Keratinocyte (primary cell): ENCODE data around the gene RGS9BP. TPM values are rescaled to one million over a fixed set of nuclear protein-coding genes. Genes with fewer than 3 reads are reported as not detected.

ENCODE experiments used
- DNase-seq: peaks from one replicate; pipeline ENCODE4 v3.0.0-alpha.2; 2011; ENCODE audit warnings: low read depth, missing footprints, low spot score
- FAIRE-seq: peaks from 2 replicates; lab custom pipeline; 2011; peaks lifted over from hg19 to GRCh38; lab: Jason Lieb, UNC
- H2AFZ ChIP-seq: 2 replicates; pipeline ENCODE4 v1.6.0; 2012; ENCODE audit warnings: low read length, control low read depth, inconsistent platforms; ENCODE audit not compliant: control insufficient read depth
- H3K27ac ChIP-seq: 2 replicates; pipeline ENCODE4 v1.5.1; 2011; ENCODE audit warnings: low read length; ENCODE audit not compliant: control insufficient read depth, insufficient read depth
- H3K27me3 ChIP-seq: 3 replicates; pipeline ENCODE4 v1.6.0; 2011; ENCODE audit warnings: low read length; ENCODE audit not compliant: control insufficient read depth, insufficient read depth; ENCODE audit errors: extremely low read depth
- H3K36me3 ChIP-seq, 2 experiments: 2 replicates in 1 of 2; 3 replicates in 1 of 2; pipeline ENCODE4 v1.5.1; 2011; ENCODE audit warnings: low read length in 2 of 2, mild to moderate bottlenecking in 1 of 2; ENCODE audit not compliant: control insufficient read depth in 2 of 2, insufficient read depth in 2 of 2; ENCODE audit errors: extremely low read depth in 1 of 2
- H3K4me1 ChIP-seq: 3 replicates; pipeline ENCODE4 v1.5.1; 2011; ENCODE audit warnings: low read length; ENCODE audit not compliant: control insufficient read depth, insufficient read depth; ENCODE audit errors: extremely low read depth
- H3K4me2 ChIP-seq: 3 replicates; pipeline ENCODE4 v1.6.0; 2011; ENCODE audit warnings: low read depth, low read length; ENCODE audit not compliant: control insufficient read depth, insufficient read depth; ENCODE audit errors: extremely low read depth
- H3K4me3 ChIP-seq, 3 experiments: fragments of 200-600 bp in 1 of 3; sonication (generic) in 1 of 3; 2 replicates in 2 of 3; 3 replicates in 1 of 3; pipeline ENCODE4 v1.5.1; 2011 to 2016; ENCODE audit warnings: low read length in 3 of 3, mild to moderate bottlenecking in 3 of 3, control low read depth in 2 of 3, inconsistent platforms in 1 of 3, low read depth in 1 of 3, mixed read lengths in 1 of 3, mixed run types in 1 of 3, moderate library complexity in 1 of 3; ENCODE audit not compliant: control insufficient read depth in 2 of 3, insufficient read depth in 2 of 3; ENCODE audit errors: extremely low read depth in 1 of 3
- H3K79me2 ChIP-seq: 2 replicates; pipeline ENCODE4 v1.6.0; 2012; ENCODE audit warnings: low read length; ENCODE audit not compliant: control insufficient read depth, insufficient read depth
- H3K9ac ChIP-seq: 3 replicates; pipeline ENCODE4 v1.6.0; 2011; ENCODE audit warnings: low read length; ENCODE audit not compliant: control insufficient read depth, insufficient read depth; ENCODE audit errors: extremely low read depth
- H3K9me1 ChIP-seq: 3 replicates; pipeline ENCODE4 v1.6.0; 2011; ENCODE audit warnings: low read length; ENCODE audit not compliant: control insufficient read depth, insufficient read depth; ENCODE audit errors: extremely low read depth
- H3K9me3 ChIP-seq: 2 replicates; pipeline ENCODE4 v1.5.1; 2012; ENCODE audit warnings: low read depth, low read length; ENCODE audit not compliant: control insufficient read depth
- H4K20me1 ChIP-seq: 3 replicates; pipeline ENCODE4 v1.6.0; 2011; ENCODE audit warnings: low read length; ENCODE audit not compliant: control insufficient read depth, insufficient read depth; ENCODE audit errors: extremely low read depth
- EZH2 ChIP-seq: IDR thresholded peaks from one replicate; pipeline ENCODE4 v1.6.1; 2012; ENCODE audit warnings: inconsistent platforms, mild to moderate bottlenecking, low read length, moderate library complexity
- dilution Hi-C: fragments of 300-500 bp; cut with MboI; formaldehyde crosslinking; loops from one replicate; pipeline ENCODE4 v1.7.0; 2020; ENCODE audit warnings: low sequenced_read_pairs; ENCODE audit not compliant: extremely low pct_ligation_motif_present
- polyA plus RNA-seq, 5 experiments: library from polyadenylated mRNA; depleted of rRNA in 3 of 5; stranded (reverse) in 3 of 5; stranded (forward) in 1 of 5; unstranded in 1 of 5; fragments of >200 nt; gene quantifications; 1 replicate in 1 of 5; 2 replicates in 3 of 5; 3 replicates in 1 of 5; pipeline versions ENCODE4 v1.2.1 to v1.2.3, GENCODE V29; 2011 to 2012; ENCODE audit warnings: missing spikeins in 2 of 5, low read depth in 1 of 5, low replicate concordance in 1 of 5
- TF ChIP-seq, protein P1 (sequence below), 3 experiments: IDR thresholded peaks in 1 of 3; conservative IDR thresholded peaks in 1 of 3; optimal IDR thresholded peaks in 1 of 3; 2 replicates in 2 of 3; 3 replicates in 1 of 3; pipeline versions ENCODE3 to v1.5.1; 2011; ENCODE audit warnings: low read length in 3 of 3, mild to moderate bottlenecking in 3 of 3, moderate library complexity in 2 of 3, control low read depth in 1 of 3, inconsistent platforms in 1 of 3; ENCODE audit not compliant: insufficient read depth in 2 of 3; ENCODE audit errors: extremely low read depth in 1 of 3

RGS9BP gene
- polyA plus RNA-seq, 1 donor (not counting 4 experiments of a cell fraction or from before 2014, with no cell fraction given): 0.01 TPM

DNA sequence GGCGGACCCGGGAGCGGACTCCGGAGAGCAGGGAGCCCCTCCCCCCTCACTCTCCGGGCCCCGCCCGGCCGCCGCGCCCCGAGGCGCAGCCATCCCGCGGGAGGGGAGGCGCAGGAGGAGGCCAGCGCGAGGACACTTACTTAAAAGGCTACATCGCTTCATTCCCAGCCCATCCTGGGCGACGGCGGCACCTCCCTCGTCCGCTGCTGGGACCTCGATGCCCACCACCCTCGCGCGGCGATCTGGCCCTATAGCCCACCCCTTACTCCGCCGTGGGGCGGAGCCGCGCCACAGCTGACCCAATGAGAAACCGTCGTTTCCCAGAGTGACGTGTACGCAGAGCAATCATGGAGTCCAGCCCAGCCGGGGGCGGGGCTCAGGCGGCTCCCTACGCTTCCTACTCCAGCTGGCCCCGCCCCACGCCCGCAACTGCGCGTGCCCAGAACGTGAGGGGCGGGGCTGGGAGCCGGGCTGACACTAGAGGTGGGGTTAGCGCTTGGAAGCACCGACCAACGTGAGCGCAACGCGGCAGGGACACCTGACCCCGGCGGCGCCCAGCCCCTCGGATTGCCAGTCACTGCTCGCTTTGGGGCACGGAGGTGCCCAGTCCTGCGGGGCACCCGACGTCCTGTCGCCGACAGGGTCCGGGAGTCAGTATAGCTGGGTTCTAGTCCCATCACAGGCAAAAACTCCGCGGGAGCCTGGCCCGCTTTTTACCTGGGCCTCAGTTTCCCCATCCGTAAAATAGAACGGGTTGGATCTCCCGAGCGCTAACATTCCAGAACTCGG, 523 bp upstream of the RGS9BP start, which contains the start of gene ANKRD27:
TSS of gene ANKRD27 (minus strand) at position 250 of the 789 bp plus-strand sequence. CDS start 16,165 bp downstream, outside the sequence.
- FAIRE-seq (no peak), DNase-seq (peak; percentile 85)
- Histone ChIP-seq H3K4me1 (peaks cover 7% of the 10 kb centered on the region), H2AFZ (peak within 1 kb of the TSS; percentile 96), H3K36me3 (peaks cover 0 to 6% of the 10 kb centered on the region in 2 experiments), H3K9me3 (no peaks in the 10 kb centered on the region), H3K27ac (peak within 1 kb of the TSS; percentile 63), H3K4me3 (peak within 1 kb of the TSS; percentile 80 to 85 (median 84)), H3K27me3 (peaks cover 23% of the 10 kb centered on the region), H4K20me1 (peaks cover 12% of the 10 kb centered on the region), H3K9me1 (peaks cover 4% of the 10 kb centered on the region), H3K79me2 (peaks cover 48% of the 10 kb centered on the region), H3K9ac (peak within 1 kb of the TSS; percentile 83), H3K4me2 (peak within 1 kb of the TSS; percentile 92)
- TF ChIP-seq EZH2: no peak
- TF ChIP-seq, protein P1, sequence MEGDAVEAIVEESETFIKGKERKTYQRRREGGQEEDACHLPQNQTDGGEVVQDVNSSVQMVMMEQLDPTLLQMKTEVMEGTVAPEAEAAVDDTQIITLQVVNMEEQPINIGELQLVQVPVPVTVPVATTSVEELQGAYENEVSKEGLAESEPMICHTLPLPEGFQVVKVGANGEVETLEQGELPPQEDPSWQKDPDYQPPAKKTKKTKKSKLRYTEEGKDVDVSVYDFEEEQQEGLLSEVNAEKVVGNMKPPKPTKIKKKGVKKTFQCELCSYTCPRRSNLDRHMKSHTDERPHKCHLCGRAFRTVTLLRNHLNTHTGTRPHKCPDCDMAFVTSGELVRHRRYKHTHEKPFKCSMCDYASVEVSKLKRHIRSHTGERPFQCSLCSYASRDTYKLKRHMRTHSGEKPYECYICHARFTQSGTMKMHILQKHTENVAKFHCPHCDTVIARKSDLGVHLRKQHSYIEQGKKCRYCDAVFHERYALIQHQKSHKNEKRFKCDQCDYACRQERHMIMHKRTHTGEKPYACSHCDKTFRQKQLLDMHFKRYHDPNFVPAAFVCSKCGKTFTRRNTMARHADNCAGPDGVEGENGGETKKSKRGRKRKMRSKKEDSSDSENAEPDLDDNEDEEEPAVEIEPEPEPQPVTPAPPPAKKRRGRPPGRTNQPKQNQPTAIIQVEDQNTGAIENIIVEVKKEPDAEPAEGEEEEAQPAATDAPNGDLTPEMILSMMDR (optimal IDR thresholded peaks at IDR 0.05 in 1 of 3, IDR thresholded peaks at IDR 0.05 in 1 of 3, conservative IDR thresholded peaks at IDR 0.05 in 1 of 3; ENCODE audit: extremely low read depth in 1 of 3, insufficient read depth in 2 of 3, low read length in 3 of 3): no peak
- dilution Hi-C loops: no loop called here

DNA sequence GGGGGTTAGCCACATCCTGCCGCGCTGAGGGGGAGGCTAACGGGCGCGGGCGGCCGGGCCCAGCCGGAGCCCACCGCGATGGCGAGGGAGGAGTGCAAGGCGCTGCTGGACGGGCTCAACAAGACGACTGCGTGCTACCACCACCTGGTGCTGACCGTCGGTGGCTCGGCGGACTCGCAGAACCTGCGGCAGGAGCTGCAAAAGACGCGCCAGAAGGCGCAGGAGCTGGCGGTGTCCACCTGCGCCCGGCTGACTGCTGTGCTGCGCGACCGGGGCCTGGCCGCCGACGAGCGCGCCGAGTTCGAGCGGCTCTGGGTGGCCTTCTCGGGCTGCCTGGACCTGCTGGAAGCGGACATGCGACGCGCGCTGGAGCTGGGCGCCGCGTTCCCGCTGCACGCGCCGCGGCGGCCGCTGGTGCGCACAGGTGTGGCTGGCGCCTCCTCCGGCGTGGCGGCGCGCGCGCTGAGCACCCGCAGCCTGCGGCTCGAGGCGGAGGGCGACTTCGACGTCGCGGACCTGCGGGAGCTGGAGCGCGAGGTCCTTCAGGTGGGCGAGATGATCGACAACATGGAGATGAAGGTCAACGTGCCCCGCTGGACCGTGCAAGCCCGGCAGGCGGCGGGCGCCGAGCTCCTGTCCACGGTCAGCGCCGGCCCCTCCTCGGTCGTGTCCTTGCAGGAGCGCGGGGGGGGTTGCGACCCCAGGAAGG, 692 bp downstream of the RGS9BP start:
- H3K4me3 ChIP-seq: peak overlapping the region; percentile 80 to 85 (median 84)
- TF ChIP-seq, protein P1 (optimal IDR thresholded peaks at IDR 0.05 in 1 of 3, IDR thresholded peaks at IDR 0.05 in 1 of 3, conservative IDR thresholded peaks at IDR 0.05 in 1 of 3; ENCODE audit: extremely low read depth in 1 of 3, insufficient read depth in 2 of 3, low read length in 3 of 3): peak in 1 of 3 experiments; percentile 32
- peak; percentile 84 for TF ChIP-seq EZH2
- H4K20me1 ChIP-seq: peaks cover 12% of the 10 kb centered on the region
- H3K79me2 ChIP-seq: peaks cover 36% of the 10 kb centered on the region
- peaks cover 23% of the 10 kb centered on the region for H3K27me3 ChIP-seq
- no peaks in the 10 kb centered on the region for H3K9me3 ChIP-seq
- H2AFZ ChIP-seq: peak overlapping the region; percentile 49
- peaks cover 4% of the 10 kb centered on the region for H3K9me1 ChIP-seq
- H3K27ac ChIP-seq: no peak overlapping the region
- H3K4me2 ChIP-seq: peak overlapping the region; percentile 92
- FAIRE-seq: no peak
- no peak for DNase-seq
- H3K36me3 ChIP-seq: peaks cover 0 to 6% of the 10 kb centered on the region in 2 experiments
- dilution Hi-C loops: no loop called here
- peaks cover 7% of the 10 kb centered on the region for H3K4me1 ChIP-seq
- H3K9ac ChIP-seq: no peak overlapping the region
